C4-2B (cell line): ENCODE measurements around the gene CCDC57.

Source experiments
- ZFX ChIP-seq: fragments of 450-650 bp; IDR thresholded peaks from 2 replicates; pipeline ENCODE4 v1.6.1; 2017
- TF ChIP-seq, protein P1 (sequence below): fragments of 450-650 bp; conservative IDR thresholded peaks from 2 replicates; pipeline ENCODE4 v1.5.1; 2017; ENCODE audit warnings: mild to moderate bottlenecking

DNA sequence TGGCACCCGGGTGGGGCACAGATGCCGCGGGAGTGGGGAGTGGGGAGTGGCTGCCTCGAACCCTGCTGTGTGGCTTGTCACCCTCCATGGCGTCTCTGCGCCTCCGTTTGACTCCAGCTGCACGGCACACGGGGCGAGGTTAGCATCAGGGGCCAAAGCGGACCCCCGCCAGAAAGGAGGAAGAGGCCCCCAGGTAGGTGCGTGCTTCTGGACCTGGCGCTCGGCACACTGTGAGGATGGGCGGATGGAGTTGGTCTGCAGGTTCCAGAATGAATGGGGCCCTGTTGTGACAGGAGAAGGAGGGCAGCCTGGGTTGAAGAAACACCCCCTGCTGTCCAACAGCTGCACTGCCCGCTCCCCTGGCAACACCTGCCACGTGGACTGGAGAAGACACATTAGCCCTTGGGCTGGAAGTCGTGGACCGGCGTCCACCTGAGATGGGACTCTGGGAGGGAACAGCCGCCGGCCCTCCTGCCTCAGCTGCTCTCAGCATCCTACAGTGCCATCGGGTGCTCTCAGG is 105.2 kb downstream of the CCDC57 start:
- TF ChIP-seq, protein P1, sequence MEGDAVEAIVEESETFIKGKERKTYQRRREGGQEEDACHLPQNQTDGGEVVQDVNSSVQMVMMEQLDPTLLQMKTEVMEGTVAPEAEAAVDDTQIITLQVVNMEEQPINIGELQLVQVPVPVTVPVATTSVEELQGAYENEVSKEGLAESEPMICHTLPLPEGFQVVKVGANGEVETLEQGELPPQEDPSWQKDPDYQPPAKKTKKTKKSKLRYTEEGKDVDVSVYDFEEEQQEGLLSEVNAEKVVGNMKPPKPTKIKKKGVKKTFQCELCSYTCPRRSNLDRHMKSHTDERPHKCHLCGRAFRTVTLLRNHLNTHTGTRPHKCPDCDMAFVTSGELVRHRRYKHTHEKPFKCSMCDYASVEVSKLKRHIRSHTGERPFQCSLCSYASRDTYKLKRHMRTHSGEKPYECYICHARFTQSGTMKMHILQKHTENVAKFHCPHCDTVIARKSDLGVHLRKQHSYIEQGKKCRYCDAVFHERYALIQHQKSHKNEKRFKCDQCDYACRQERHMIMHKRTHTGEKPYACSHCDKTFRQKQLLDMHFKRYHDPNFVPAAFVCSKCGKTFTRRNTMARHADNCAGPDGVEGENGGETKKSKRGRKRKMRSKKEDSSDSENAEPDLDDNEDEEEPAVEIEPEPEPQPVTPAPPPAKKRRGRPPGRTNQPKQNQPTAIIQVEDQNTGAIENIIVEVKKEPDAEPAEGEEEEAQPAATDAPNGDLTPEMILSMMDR: no peak
- TF ChIP-seq ZFX: no peak
